Measurements from ENCODE around the gene GFRA1.

Gene GFRA1

DNA sequence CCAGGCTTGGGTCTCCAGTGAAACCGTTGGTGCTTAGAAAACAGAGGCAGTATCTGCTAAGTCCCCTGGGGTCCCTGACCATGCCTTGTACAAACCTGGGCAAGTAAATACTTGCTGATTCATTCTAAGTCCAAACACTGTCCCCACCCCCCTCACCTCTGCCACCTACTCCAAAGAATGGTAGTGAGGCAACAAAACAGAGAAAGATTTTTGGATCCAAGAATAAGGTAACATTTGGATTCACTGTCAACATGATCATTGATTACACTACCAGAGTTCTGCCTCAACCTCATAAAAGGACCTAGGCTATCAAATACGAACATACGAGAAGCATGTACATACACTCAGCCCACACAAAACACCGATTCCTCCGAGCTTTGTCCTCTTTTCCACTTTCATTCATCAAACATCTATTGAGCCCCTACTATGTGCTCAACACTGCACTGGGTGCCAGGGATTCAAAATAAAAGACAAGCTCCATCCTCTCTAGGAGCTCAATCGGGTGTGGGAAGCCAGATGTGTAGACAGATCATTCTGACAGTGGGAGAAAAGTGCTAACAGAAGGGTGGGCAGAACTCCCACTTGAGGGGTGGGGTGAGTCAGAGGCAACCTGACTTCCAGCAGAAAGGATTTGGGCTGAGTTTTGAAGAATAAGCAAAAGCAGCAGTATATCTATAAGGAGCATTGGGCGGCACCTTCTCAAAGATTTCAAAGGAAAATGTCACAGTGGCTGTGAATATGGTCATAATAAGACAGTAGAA, 71.2 kb downstream of the GFRA1 start:
- in situ Hi-C loops (cut with HindIII; ENCODE audit: low sequenced_read_pairs) = no loop called here

- in situ Hi-C loops (cut with HindIII; ENCODE audit: low sequenced_read_pairs) = no loop called here
Observed at GRCh38 chr10:116201011-116201410, 72.0 kb downstream of the GFRA1 start.

GRCh38 chr10:116198676-116199035, 74.3 kb downstream of the GFRA1 start:
- in situ Hi-C loops (cut with HindIII; ENCODE audit: low sequenced_read_pairs) = no loop called here

DNA sequence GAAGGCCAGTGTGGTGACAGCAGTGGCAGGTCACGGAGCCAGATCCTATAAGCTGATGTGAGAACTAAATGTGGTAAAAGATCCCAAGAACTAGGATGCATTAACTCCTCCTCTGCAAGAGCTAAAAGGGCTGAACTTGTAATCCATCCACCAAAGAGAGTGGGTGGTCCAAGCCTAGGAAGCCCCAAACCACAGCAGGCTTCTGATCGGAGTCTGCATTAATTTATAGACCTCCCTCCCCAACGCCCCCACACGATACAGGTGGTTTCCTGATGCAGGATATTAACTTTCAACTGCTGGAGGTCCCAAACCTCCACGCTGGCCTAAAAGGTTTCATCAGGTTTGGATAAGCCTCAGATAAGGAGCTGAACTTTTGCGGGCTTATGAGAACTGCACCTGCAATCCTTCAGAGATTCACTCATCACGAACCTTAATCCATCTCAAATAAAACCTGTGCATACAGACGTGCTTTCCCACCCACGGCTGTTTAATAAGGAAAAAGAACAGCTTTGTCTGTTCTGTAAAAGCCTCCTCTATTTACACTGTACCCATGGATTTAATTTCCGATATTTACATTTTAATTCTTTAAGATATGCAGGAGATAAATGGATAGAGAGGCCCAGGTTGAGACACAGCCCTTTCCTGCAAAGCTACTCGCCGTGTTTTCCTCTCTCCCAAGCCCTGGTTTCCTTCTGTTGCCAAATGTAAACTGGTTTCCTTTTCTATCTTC, 74.9 kb downstream of the GFRA1 start:
- in situ Hi-C loops (cut with HindIII; ENCODE audit: low sequenced_read_pairs) = no loop called here

GRCh38 chr10:116195583-116195982, 77.4 kb downstream of the GFRA1 start:
- in situ Hi-C loops (cut with HindIII; ENCODE audit: low sequenced_read_pairs) = no loop called here

DNA sequence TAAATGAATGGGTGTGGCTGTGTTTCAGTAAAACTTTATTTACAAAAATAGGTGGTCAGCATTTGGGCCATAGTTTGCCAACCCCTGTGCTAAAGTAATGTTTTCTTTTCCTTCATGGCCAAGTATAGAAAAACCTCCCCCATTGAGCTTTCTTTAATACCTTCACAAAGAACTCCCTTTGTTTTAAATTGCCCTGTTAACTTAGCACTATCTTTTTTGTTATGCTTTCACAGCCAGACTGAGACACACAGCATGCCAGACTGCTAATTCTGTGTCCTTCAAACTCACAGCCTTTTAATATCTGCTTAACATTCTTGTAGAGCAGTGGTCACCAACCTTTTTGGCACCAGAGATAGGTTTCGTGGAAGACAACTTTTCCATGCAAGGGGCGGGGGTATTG, 78.0 kb downstream of the GFRA1 start:
- in situ Hi-C loops (cut with HindIII; ENCODE audit: low sequenced_read_pairs) = no loop called here

GRCh38 chr10:116194061-116194460, 78.9 kb downstream of the GFRA1 start:
- in situ Hi-C loops (cut with HindIII; ENCODE audit: low sequenced_read_pairs) = no loop called here

GRCh38 chr10:116190883-116191282, 82.1 kb downstream of the GFRA1 start:
- in situ Hi-C loops (cut with HindIII; ENCODE audit: low sequenced_read_pairs) = no loop called here

DNA sequence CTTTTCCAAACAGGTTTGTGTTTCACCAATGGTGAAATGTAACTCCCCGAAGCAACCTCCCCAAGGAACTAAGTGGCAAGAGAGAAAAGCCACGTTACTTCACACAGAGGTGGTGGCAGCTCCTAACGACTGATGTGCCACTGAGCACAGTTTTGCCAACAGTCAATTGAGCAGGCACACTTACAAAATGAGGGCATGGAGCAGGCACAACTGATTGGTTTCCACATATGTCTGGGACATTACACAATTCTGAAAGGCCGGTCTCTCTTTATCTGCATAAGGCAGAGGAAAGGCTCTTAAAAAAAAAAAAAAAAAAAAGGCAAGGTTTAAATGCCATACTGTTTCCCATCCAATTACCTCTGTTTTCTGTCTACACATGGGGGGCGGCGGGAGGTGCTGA, 86.7 kb downstream of the GFRA1 start:
- in situ Hi-C loops (cut with HindIII; ENCODE audit: low sequenced_read_pairs) = no loop called here

DNA sequence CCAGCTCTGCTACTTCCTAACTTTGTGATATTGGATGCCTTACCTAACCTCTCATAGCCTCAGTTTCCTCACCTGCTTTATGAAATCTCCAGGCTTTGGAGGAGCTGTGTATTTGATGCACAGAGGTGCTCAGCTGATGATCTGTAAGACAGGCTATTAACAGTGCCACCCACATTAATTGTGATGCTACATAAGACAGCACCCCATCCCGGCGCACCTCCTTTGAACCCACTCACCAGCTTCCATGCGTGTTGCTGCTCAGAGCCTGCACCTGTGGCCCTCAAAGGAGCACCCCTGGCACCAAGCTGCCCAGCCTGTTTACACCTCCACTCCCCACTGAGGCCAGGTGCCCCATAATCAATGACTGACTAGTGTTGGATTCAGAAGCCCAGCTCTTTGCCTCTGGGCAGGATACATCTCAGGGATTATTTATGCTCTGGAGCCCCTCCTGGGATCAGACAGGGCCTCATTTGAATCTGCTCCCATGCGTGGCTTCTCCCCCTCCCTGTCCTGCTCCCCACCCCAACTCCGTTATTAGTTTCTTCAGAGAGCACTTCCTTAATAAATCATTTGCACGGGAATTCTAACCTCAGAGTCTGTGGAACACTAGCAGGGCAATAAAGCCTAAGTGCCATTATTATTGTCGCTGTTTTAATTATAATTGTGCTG, 87.7 kb downstream of the GFRA1 start:
- in situ Hi-C loops (cut with HindIII; ENCODE audit: low sequenced_read_pairs) = no loop called here

- in situ Hi-C loops (cut with HindIII; ENCODE audit: low sequenced_read_pairs) = no loop called here
Observed at GRCh38 chr10:116184512-116184794, 88.6 kb downstream of the GFRA1 start.

DNA sequence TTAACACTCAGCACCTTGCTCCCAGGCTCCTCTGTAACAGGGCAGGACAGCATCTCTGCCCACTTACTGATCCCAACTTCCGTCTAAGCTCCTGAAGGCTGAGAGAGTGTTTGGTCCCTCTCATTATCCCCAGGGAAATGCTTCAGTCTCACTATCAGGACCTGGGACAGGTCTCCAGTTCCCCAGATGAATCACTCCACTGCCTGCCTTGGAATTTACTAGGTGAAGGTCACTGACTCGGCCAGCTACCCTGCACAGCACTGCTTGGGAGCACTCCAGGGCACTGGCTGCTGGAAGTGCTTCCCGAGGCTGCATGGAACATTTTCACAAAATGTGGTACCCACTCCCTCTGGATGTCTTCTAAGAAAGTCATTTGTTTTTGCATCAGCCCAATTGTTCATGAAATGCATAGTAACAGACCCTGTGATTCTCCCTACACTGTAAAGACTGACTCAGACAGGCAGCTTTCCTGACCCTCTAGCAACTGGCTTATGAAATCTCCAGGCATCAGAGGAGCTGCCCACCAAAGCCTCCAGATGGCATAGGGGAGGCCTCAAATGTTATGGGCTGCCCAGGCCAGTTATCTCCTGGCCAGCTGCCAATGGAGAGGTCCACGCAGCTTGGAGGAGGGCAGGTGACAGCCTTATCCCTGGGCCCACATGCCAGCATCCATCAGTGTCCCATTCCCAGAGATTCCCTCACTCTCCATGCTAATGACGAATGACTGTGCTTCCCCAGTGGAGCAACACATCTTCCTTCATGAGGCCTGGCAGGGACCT, 89.1 kb downstream of the GFRA1 start:
- in situ Hi-C loops (cut with HindIII; ENCODE audit: low sequenced_read_pairs) = no loop called here

- in situ Hi-C loops (cut with HindIII; ENCODE audit: low sequenced_read_pairs) = no loop called here
Observed at GRCh38 chr10:116182426-116182825, 90.6 kb downstream of the GFRA1 start.

GRCh38 chr10:116178086-116178605, 94.9 kb downstream of the GFRA1 start:
- in situ Hi-C loops (cut with HindIII; ENCODE audit: low sequenced_read_pairs) = loop anchor here (5.0 kb wide), 1 partner anchor 59 kb away; no protein-coding TSS in a partner anchor

GRCh38 chr10:116175231-116175630, 97.8 kb downstream of the GFRA1 start:
- in situ Hi-C loops (cut with HindIII; ENCODE audit: low sequenced_read_pairs) = loop anchor here (5.0 kb wide), 1 partner anchor 62 kb away; no protein-coding TSS in a partner anchor

DNA sequence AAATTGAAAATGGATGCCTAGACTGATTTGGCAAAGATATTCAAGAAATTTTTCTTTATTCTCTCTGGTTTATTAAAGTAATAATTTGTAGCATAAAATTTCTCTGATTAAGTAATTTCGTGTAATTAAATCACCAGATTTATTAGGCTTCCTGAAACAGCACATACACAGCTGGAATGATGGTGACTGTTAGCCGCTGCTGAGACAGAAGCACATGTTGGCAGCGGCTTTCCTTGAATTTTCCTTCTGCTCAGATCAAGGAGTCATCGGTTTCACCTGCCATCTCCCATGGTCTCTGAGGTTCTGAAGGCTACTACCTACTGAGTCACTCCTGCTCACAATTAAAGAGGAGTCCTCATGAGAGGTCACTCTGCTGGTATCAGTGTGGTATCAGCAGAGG, 101.5 kb downstream of the GFRA1 start:
- in situ Hi-C loops (cut with HindIII; ENCODE audit: low sequenced_read_pairs) = no loop called here

GRCh38 chr10:116170815-116171250, 102.2 kb downstream of the GFRA1 start:
- in situ Hi-C loops (cut with HindIII; ENCODE audit: low sequenced_read_pairs) = no loop called here

GRCh38 chr10:116169782-116170445, 103.1 kb downstream of the GFRA1 start:
- in situ Hi-C loops (cut with HindIII; ENCODE audit: low sequenced_read_pairs) = no loop called here

DNA sequence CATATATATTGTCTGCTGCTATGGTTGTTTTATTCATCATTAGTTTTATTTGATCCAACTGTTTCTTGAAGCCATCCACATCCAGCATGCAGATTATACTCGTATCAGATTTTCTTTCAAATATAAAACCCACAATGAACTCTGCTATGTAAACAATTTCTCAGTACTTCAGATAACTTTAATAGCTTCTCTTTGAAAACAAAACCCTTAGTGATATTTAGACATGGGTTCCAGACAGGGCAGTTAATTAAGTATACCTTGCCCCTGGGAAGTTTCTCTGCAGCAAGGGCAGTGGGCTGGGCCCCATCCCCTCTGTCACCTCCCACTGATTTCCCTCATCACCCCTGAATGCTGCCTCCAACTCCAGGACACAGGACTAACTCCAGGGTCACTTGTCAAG, 104.3 kb downstream of the GFRA1 start:
- in situ Hi-C loops (cut with HindIII; ENCODE audit: low sequenced_read_pairs) = no loop called here

DNA sequence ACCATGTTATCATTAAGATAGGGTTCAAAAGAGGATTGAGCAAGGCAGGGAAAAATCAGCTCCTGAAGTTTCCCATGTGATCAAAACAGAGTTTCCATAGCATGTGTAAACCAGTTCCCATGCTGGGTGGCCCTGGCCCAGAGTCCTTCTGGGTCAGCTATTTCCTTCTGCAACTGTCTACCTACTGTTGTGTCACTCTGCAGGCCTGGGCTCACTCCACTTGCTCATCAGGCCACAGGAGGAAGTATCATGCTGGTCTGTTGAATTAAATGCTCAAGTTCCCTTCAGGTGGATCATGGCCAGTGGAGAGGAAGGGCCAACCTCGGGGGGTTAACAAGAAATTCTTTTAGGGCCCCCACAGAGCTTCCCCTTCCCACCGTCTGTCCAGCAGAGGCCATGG, 104.7 kb downstream of the GFRA1 start:
- in situ Hi-C loops (cut with HindIII; ENCODE audit: low sequenced_read_pairs) = no loop called here

Measured in endothelial cell of hepatic sinusoid (primary cell).